ENCODE data around the gene KCNJ5. TPM values are rescaled to one million over a fixed set of nuclear protein-coding genes. Genes with fewer than 3 reads are reported as not detected.

The KCNJ5 gene
- total RNA-seq, 1 experiment from 2014 or later, result 0.17 TPM

DNA sequence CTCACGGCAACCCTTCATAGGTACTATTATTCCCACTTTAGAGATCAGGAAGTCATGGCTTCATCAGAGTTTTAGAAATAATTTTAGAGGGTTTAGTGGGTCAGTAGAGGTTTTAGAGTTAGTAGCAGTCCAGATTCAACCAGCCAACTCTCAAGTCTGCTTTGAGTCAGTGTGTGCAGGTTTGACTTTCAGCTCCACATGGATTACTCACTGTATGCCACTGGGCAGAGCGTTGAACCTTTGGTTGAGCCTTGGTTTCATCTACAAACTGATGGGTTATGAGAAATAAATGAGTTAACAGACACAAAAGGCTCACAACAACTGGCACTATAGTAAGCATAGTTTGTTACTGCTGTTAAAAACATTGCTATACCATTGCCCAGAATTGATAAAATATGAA lies 70.5 kb downstream of the KCNJ5 start:
- no TSS peak for BruUV-seq (replicated peaks)
- ChIA-PET RAD21 (ENCODE audit: low non-redundant PET in 1 of 2, low total read pairs in 2 of 2, uncharacterized antibody in 2 of 2, unreplicated experiment in 2 of 2) (no interaction called here), POLR2A (no interaction called here), CTCF (interaction anchor here (4.5 kb wide), 1 partner anchor 77 kb away, joined by 10 read pairs; no protein-coding TSS in a partner anchor)
- Histone ChIP-seq H3K27ac (ENCODE audit: low read depth, low read length) (no peak overlapping the region), H3K79me2 (ENCODE audit: insufficient read depth, low read length) (no peaks in the 10 kb centered on the region), H3K9me2 (ENCODE audit: insufficient read depth) (no peaks in the 10 kb centered on the region), H3K36me3 (ENCODE audit: control insufficient read depth in 1 of 2, insufficient read depth in 2 of 2, low read length in 2 of 2) (no peaks in the 10 kb centered on the region), H4K20me1 (ENCODE audit: insufficient read depth) (no peaks in the 10 kb centered on the region), H3K9ac (ENCODE audit: low read length) (no peak overlapping the region), H3K4me1 (ENCODE audit: control insufficient read depth in 1 of 2, insufficient read depth in 2 of 2, low read length in 2 of 2) (no peaks in the 10 kb centered on the region), H2AFZ (ENCODE audit: low read depth, low read length, poor library complexity, severe bottlenecking) (no peak overlapping the region), H3K9me3 (ENCODE audit: control insufficient read depth in 1 of 2, insufficient read depth in 1 of 2, low read depth in 1 of 2, low read length in 2 of 2) (no peaks in the 10 kb centered on the region), H3K27me3 (ENCODE audit: insufficient read depth, low read length) (no peaks in the 10 kb centered on the region), H3K4me2 (ENCODE audit: low read length) (no peak overlapping the region), H3K4me3 (replicated peaks in 1 of 2; ENCODE audit: low read depth in 1 of 2, low read length in 2 of 2) (no peak overlapping the region)
- intact Hi-C loops (cut with micrococcal nuclease), result no loop called here
- TF ChIP-seq ELF1 (IDR thresholded peaks at IDR 0.05; ENCODE audit: borderline replicate concordance, low read depth), result no peak
- TF ChIP-seq SRF (IDR thresholded peaks at IDR 0.05; ENCODE audit: low read depth), result no peak
- no peak for TF ChIP-seq SIN3A (IDR thresholded peaks at IDR 0.05; ENCODE audit: low read depth)
- no peak for TF ChIP-seq SP1 (IDR thresholded peaks at IDR 0.05; ENCODE audit: low read depth)
- TF ChIP-seq EGR1 (IDR thresholded peaks at IDR 0.05; ENCODE audit: low read depth), result no peak
- TF ChIP-seq YY1 (IDR thresholded peaks at IDR 0.05; ENCODE audit: extremely low read depth, insufficient replicate concordance, low read depth, low read length), result no peak
- TF ChIP-seq ATF3 (IDR thresholded peaks at IDR 0.05), result no peak
- no peak for TF ChIP-seq TCF7L2 (IDR thresholded peaks at IDR 0.05; ENCODE audit: borderline replicate concordance, extremely low read depth, insufficient read depth, insufficient read length)
- TF ChIP-seq ZBTB33 (IDR thresholded peaks at IDR 0.05; ENCODE audit: extremely low read depth, insufficient replicate concordance, low read length), result no peak
- no peak for TF ChIP-seq ZFX (IDR thresholded peaks at IDR 0.05)
- TF ChIP-seq, protein P1, sequence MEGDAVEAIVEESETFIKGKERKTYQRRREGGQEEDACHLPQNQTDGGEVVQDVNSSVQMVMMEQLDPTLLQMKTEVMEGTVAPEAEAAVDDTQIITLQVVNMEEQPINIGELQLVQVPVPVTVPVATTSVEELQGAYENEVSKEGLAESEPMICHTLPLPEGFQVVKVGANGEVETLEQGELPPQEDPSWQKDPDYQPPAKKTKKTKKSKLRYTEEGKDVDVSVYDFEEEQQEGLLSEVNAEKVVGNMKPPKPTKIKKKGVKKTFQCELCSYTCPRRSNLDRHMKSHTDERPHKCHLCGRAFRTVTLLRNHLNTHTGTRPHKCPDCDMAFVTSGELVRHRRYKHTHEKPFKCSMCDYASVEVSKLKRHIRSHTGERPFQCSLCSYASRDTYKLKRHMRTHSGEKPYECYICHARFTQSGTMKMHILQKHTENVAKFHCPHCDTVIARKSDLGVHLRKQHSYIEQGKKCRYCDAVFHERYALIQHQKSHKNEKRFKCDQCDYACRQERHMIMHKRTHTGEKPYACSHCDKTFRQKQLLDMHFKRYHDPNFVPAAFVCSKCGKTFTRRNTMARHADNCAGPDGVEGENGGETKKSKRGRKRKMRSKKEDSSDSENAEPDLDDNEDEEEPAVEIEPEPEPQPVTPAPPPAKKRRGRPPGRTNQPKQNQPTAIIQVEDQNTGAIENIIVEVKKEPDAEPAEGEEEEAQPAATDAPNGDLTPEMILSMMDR (IDR thresholded peaks at IDR 0.05 in 2 of 3, conservative IDR thresholded peaks at IDR 0.05 in 1 of 3; ENCODE audit: borderline replicate concordance in 1 of 3, insufficient read depth in 1 of 3, low read depth in 2 of 3, low read length in 2 of 3), result no peak
- TF ChIP-seq ZNF274 (IDR thresholded peaks at IDR 0.05; ENCODE audit: low read depth, low read length), result no peak
- TF ChIP-seq REST (IDR thresholded peaks at IDR 0.05; ENCODE audit: low read depth), result no peak
- no peak for TF ChIP-seq CBX3 (IDR thresholded peaks at IDR 0.05; ENCODE audit: low read depth)
- TF ChIP-seq FOSL1 (IDR thresholded peaks at IDR 0.05; ENCODE audit: low read depth), result no peak
- TF ChIP-seq EZH2 (IDR thresholded peaks at IDR 0.05), result no peak
- no peak for TF ChIP-seq EZH2phosphoT487 (IDR thresholded peaks at IDR 0.05; ENCODE audit: borderline replicate concordance)
- DNase-seq (ENCODE audit: low read depth, low spot score) (no peak), ATAC-seq (no peak)
